ENCODE measurements around the gene S100A10.

The S100A10 gene, protein sequence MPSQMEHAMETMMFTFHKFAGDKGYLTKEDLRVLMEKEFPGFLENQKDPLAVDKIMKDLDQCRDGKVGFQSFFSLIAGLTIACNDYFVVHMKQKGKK

DNA sequence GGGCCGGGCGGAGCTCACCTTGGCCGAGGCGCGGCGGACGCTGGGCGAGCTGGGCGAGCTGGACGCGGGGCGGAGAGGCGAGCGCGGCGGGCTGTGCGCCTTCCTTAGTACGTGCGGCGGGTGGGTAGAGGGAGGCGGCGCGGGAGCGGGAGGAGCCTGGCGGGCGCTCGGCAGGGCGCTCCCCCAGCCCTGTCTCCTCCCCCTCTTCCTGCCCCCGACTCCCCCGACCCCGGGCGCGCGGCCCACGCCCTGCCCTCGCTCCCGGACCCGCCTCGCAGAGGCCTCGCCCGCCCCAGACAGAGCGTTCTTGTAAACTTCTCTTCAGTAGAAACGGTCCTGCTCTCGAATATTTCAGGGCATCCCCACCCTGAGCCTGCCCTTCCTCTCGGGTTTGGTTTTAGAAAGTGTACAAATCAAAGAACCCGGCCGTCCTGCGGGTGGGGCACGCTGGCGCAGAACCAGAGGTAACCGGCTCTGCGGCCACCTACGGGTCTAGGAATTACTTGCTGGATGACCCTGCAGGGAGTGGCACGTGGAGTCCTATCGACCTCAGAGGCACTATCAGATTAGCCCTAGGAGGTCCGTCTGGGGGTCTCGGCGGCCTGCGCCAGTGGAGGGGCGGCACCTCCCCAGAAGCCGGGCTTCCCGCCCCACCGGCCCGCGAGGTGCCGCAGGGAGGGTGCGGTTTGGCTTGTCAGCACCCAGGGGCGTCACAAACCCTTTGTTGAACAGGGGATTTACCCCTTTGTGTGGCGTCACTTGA is at the start of gene S100A10:
Gene S100A10, minus strand, starts transcription at position 126 of the 763 bp plus-strand sequence. CDS start 7,629 bp downstream, outside the sequence.
- peak in 3 of 4 experiments; percentile 38 to 60 (median 49) for DNase-seq (ENCODE audit: low read depth in 4 of 4, low spot score in 1 of 4)

DNA sequence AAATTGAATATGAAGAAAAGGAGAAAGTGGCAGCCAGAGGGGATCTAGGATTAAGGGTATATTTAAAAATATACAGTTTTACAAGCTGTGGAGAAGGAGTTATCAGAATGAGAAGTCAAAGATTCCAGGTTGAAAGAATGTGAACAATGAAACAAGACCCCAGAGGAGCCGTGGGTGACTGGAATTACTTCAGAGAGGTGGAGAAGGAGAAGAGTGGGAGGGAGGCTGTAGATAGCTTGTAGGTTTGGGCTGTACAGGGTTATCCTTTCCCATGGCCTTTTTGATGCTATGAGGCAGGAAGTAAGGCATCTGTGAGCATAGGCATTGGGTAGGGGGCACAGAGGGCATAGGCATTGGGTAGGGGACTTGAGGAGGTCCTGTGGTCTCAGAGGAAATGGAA is 48.4 kb upstream of the S100A10 start:
- no peak for DNase-seq (ENCODE audit: low read depth in 4 of 4, low spot score in 1 of 4)

DNA sequence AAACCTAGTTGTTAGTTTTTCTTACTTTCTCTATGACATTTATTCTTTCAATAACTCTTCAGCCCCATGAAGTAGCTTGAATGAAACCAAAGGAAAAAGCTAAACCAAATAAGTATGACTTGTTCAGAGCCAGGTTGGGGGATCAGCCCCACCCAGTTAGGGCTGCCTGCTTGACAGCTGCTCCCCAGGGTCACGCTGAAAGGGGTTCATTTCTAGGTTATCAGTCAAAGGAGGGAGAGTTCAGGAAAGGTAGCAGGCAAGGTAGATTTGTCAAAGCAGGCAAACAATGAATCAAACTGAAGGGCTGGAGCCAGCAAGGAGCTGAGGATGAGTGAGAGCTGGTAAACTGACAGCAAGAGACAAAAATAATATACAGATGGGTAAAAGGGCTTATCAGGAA is 46.2 kb upstream of the S100A10 start:
- DNase-seq (ENCODE audit: low read depth in 4 of 4, low spot score in 1 of 4) = no peak

DNA sequence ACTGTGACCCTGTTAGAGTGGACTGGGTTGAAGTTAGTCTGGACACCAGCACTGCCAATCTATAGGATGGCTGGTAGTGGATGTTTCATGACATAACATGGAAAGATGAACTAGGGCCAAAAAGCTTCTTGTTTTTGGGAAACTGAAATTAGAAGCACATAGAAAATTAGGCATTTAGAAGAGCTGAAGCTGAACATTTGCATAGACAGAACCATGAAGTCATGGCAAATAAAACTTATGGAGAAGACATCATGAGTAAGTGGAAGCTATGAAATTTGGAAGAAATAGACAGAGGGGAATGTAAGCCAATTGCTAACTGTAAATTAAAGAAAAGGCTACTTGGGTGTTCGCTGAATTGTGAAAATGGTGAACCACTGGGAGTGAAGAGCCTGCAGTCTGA is 45.8 kb upstream of the S100A10 start:
- no peak for DNase-seq (ENCODE audit: low read depth in 4 of 4, low spot score in 1 of 4)

DNA sequence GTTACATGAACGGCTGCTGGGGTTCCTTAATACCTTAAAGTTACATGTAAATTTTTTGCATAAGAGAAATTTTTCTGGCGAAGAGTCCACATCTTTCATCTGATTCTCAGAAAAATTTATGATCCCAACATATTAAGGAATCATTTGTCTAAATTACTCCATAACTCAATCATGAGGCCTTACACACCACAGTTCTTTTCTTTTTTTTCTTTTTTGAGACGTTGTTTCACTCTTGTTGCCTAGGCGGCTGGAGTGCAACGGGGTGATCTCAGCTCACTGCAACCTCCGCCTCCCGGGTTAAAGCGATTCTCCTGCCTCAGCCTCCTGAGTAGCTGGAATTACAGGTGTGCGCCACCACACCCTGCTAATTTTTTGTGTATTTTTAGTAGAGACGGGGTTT is 45.2 kb upstream of the S100A10 start:
- DNase-seq (ENCODE audit: low read depth in 4 of 4, low spot score in 1 of 4) = no peak

DNA sequence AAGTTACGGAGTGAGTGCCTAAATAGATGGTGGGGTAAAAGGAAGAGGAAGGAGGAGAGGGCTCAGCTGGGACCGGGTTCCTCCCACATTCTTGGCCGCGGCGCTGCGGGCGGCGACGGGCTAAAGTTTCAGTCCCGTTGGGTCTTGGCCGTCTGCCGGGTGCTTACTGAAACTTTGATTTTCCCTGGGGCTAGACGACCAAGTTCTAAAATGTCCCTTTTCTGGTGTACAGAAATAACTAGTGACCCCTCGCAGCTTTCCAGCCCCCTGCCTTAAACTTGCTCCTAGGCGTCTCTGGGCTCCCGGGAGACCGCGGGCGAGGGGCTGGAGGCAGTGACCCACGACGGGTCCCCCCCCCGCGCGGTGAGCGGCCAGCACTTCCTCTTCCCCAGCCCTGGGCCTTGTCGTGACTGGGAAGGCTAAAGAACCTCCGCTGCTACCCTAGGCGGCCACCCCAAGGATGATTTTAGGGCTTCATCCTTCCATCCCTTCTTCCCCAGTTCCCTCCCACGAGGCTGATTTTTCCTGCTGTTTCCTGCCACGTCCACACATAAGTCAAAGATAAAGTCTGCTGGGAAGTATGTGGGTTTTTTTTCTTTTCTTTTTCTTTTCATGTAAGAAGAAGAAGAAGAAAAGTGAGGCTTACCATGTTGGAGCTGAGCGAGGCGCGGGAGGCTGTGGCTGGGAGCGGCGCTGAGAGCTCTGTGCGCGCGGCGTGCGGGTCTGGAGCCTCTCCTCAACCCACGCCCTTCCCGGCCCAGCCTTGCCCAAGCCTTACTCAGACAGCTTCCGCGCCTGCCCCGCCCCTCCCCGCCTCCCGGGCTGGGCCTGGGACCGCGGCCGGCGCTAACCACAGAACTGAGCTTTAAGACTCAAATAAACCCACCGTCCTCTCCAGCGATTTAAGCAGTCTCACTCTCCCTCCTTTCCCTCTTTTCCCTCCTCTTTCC is 42.9 kb upstream of the S100A10 start, which contains the start of gene S100A11:
Gene S100A11, minus strand, starts transcription at position 738 of the 950 bp plus-strand sequence. Its CDS starts 89 bp downstream, at position 649.
- DNase-seq (ENCODE audit: low read depth in 4 of 4, low spot score in 1 of 4) = peak; percentile 52 to 82 (median 64)

DNA sequence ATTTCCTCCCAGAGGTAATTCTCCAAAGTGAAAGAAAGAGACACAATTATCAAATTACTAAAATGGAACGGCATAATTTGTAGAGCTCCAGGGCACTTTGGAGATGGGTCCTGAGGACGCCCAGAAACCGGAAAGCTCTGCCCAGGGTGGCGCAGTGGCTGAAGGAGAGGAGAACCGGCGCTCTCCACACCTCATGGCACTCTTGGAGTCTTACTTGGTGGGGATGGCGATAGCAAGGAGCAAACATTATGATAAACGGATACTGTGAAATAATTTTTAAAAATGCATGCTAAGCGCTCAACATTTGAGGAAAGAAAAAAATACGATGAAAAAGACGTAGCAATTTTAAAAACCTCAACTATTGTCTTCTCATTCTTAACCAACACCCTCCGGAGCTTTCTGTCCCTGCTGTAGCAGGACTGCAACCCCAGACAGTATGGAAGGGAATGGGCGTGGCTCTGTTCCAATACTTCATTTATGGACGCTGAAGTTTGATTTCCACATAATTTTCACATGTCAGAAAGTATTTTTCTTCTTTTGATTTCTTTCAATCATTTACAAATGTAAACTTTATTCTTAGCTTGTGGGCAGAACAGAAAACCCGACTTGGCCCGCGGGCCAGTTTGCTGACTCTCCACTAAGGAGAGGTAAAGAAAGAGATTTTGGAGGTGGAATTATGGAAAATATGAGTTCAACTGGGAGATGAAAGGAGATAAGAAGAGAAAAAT is 42.0 kb upstream of the S100A10 start:
- no peak for DNase-seq (ENCODE audit: low read depth in 4 of 4, low spot score in 1 of 4)

DNA sequence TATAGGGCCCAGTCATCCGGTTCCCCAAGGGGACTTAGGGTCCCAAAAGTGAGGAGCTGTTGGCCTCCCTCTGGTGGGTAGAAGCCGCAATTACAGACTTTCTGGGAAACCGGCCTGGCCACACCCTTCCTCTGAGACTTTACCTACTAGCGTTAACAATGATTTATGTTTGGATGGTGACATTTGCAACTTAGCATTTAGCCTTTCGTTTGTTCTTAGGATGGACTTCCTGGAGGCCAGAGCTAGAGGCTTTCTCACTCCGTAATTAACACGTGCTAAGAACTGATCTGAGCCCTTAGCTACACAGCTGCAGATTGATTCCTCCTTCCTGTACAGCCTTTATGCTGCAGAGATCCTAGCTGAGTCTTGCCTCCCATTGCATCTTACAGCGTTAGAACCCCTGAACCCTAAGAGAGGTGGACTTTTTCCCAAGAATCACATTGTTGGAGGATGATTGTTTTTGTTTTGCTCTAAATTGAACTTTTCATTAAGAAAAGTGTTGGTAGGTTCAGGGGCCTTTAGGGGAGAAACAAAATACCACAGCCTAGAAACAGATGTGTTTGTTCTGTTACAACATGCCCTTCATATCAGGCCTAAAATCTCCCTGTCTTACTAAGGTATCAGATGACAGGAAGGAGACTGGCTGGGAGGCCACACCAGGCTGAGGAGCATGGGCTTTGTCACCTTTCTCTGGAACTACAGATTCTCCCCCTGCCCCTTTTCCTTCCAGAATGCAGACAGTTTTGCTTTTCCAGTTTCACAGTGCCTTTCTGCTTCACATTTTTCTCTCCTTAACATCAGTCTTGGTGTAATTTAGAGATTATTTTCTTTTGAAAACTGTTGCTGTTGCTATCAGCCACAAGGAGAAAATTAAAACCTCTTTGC is 41.2 kb upstream of the S100A10 start:
- peak in 3 of 4 experiments; percentile 40 to 61 (median 43) for DNase-seq (ENCODE audit: low read depth in 4 of 4, low spot score in 1 of 4)

DNA sequence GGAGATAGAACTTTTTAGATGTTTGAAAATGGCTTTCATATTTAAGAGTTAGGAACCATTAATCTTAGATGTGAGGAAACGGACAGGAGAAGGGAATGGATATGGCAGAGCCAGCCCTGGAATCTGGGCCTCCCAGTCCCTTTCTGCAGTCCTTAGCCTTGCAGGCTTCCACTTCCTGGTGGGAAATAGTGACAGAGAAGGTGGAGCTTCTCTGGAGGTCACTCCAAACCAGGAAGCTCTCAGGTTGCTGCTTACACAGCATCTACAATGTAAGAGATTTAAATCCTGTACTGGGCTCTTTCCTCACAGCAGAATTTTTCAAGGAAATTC is 40.6 kb upstream of the S100A10 start:
- no peak for DNase-seq (ENCODE audit: low read depth in 4 of 4, low spot score in 1 of 4)

DNA sequence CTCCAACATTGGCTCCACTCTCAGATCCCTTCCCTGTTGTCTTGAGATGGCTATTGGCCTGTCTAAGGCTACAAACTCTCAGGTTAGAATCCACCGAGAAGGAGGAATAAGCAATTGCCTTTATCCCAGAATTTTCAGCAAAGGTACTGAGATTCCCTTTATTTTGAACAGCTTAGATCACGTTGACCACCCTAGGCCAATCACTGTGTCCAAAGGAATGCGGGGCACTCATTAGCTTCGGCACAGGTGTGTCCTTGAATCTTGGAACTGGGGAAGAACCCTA is 36.2 kb upstream of the S100A10 start:
- DNase-seq (ENCODE audit: low read depth in 4 of 4, low spot score in 1 of 4) = no peak

DNA sequence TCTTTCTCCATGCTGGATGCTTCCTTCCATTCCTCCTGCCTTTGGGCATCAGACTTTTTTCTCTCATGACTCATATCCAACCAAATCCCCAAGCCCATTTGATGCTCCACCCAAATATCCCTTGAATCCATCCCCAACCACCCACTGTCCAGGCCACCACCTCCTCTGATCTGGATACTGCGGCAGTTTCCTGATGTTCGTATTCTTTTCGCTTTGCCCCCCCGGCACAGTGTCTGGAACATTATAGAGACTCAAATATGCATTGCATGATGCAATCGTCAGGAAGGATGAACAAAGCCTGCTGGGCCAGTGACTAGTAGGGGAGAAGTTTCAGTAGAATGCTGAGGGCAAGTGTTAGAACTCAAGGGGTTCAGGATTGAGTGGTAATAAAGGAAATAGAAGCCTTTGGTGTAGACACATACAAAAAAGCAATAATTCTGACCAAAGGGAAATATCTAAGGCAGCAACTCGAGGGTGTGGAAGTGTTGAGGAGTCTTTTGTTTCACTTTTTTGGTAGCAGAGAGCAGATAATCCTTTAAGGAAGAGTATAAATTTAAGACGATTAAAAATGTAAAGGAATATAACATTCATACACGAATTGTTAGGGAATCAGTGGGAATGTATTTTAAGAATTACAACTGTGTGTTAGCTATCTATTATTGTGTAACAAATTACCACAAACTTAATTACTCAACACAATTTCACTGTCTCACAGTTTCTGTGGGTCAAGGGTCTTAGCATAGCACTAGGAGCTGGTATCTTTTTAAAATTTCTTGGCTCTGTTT is 35.7 kb upstream of the S100A10 start:
- no peak for DNase-seq (ENCODE audit: low read depth in 4 of 4, low spot score in 1 of 4)

DNA sequence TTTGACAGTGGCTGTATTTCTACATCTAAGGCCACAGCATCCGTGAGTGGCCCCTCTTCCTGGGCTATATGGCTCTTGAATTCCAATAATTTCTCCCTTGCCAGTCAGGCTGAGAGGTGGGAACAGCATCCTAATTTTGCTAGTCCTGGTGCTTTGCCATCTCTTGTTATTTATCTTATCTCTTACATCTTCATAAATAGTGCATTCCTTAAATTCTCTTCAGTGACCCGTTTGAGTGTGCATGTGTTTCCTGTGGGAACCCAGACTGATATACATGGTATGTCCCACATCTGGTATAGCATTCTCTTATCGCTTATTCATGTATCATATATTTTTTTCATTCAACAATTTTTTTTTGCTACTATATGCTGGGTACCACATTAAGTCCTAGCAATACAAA is 33.2 kb upstream of the S100A10 start:
- DNase-seq (ENCODE audit: low read depth in 4 of 4, low spot score in 1 of 4) = no peak

DNA sequence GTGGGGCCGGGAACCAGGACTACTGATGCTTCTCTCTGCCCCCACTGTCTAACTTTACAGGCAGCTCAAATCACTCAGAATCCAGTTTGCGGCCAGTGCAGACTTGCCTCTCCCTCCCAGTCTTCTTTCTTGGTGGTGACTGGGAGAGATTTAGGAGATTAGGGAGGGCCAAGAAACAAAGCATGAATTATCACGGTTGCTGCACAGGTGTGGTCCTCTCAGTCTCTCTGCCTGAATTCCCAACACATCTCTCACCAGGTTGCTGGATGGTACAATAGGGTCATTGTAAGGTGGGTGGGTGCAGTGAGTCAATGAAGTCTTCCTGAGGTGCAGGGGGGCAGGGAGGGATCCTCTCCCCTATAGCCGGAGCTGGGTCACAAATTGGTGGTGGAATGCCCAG is 30.6 kb upstream of the S100A10 start:
- no peak for DNase-seq (ENCODE audit: low read depth in 4 of 4, low spot score in 1 of 4)

DNA sequence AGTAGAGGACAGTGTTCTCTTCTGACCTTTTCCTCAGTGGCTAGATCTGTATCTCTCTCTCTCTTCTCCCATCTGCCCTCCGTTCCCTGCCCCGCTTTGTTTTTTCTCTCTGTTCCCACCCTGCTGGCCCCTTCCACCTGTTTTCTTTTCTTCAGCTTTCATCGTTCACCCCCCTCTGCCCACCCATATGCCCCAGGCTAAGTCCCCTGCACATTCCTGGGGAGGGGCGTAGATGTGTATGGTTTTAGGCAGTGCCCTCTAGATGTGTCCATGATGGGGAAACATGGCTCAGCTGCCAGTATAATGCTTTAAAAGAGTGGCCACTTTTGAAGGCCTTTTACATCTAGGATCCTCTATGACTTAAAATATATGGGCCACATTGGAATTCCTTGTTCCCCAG is 29.6 kb upstream of the S100A10 start:
- DNase-seq (ENCODE audit: low read depth in 4 of 4, low spot score in 1 of 4) = no peak

DNA sequence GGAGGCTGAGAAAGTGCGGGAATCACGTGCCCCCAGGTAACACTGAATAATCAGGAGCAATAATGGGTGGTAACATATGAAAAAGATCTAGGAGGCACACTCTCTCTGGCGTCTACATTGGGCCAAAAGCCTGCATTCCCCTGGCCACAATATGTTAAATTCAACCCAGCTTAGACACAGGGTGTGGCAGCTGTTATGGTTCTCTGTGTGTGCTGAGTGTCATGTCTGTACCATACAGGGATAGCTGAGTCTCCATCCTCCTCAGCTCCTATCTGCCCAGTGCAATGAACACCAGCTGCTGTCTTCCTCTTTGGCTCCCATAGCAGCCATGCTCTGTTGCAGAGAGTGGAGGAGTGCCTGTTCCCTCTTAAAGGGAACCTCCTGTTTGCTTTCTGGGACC is 28.8 kb upstream of the S100A10 start:
- DNase-seq (ENCODE audit: low read depth in 4 of 4, low spot score in 1 of 4) = no peak

DNA sequence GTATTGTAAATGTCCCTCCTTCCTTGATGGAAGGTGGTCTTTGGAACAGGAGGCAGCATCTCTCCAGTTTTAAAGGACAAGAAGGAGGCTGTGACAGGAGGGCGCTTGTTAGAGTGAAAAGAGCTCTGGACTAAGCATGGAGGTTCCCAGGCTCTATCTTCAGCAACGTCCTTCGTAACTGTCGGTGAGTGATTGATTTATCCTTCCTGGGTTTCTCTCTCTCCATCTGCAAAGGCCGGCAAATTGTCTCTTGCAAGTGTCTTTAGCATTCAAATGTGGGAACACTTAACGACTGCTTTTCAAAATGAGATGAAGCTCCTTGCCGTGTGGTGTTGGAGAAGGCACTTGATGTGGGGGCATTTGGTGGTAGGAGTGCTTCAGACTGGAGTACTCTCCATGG is 27.9 kb upstream of the S100A10 start:
- DNase-seq (ENCODE audit: low read depth in 4 of 4, low spot score in 1 of 4) = no peak

DNA sequence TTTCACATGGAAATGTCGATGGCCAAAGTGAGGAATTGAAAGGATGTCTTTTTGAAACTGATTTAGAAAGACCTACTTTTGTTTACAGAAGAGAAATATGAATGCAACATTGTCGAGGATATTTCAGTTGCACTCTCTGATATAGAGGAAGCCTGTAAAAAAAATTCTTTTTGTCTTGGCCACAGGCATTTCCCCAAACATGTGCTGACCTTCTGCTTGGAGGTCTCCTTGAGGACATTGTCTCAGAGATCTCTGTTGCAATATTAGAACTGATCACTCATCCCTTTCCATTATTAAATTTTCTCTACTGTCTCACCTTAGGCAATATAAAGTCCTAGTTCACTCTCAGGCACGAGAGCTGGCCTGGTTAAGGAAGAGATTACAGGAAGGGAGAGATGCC is 27.2 kb upstream of the S100A10 start:
- DNase-seq (ENCODE audit: low read depth in 4 of 4, low spot score in 1 of 4) = no peak

DNA sequence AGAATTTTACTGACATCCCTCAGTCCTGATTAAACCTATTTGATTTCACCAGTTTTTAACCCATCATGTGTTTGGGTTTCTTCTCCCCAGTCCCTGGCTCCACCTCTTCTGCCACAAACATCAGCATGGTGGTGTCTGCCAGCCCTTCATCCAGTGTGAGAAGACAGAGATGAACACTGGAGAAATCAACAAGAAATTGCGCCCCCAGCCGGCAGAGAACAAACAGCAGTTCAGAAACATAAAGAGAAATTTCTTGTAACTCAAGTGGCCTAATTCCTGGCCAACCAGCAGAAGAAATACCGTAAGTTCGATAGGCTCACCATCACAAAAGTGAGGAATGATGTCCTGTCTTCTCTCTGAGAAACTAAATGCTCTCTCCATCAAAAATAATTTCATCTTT is 24.9 kb upstream of the S100A10 start:
- no peak for DNase-seq (ENCODE audit: low read depth in 4 of 4, low spot score in 1 of 4)

DNA sequence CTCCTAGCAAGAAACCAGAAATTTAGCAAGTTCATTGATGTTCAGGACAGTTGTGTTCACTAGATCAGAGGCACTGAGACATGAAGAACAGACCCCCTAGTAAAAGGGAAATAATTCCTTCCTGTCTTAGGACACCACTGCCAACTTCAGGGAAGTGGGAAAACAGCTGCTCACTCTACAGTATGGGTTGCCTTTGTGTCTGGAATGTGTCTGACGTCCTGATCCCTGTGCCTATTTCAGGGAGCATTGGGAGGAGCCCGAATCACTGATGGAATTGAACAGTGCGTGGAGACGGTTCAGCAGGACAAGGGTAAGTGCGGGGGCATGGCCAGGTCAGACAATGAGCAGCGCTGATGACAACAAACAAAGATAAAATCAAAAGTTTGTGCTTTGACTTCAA is 22.1 kb upstream of the S100A10 start:
- DNase-seq (ENCODE audit: low read depth in 4 of 4, low spot score in 1 of 4) = no peak

DNA sequence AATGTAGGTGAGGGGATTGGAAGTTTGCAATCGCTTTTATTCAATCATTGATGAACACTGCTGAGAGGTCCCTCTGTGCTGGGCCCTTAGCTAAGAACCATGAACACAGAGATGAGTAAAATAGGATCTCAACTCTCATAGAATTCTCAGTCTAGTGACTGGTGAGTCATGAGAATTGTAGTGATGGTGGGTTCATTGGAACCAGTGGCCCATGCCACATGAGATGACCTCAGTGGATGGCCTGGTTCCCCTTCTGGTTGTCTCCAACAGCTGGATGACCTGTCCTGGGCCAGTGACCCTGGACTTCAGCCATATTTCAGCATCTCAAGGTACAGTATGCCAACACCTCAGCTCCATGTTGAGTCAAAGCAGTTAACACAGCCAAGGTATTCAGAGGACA is 21.3 kb upstream of the S100A10 start:
- DNase-seq (ENCODE audit: low read depth in 4 of 4, low spot score in 1 of 4) = no peak
